Motor neuron (in vitro differentiated cells): ENCODE measurements around the gene IFNE. TPM values are rescaled to one million over a fixed set of nuclear protein-coding genes. Genes with fewer than 3 reads are reported as not detected.
"Not testable (repeated sequence)": the region's sequence is repeated elsewhere in the genome, so short reads cannot be mapped to it uniquely, and the experiment has no call there.

Experiments used
- ATAC-seq, 8 experiments: fragments of 200-7000 bp; cut with Tn5 transposase; replicated peaks in 6 of 8; 2 replicates each; pipeline ENCODE4 v1.8.0; 2021; ENCODE audit warnings: mild to moderate bottlenecking in 8 of 8, moderate library complexity in 8 of 8
- H3K27ac ChIP-seq, 2 donors: fragments of 250-450 bp; sonication (Bioruptor Pico); 2 replicates each; pipeline ENCODE4 v1.9.0; 2021; ENCODE audit warnings: antibody characterized with exemption in 2 of 2, mild to moderate bottlenecking in 2 of 2, moderate library complexity in 1 of 2
- H3K4me1 ChIP-seq, 2 donors: fragments of 250-450 bp; sonication (Bioruptor Pico); replicated peaks in 1 of 2; 2 replicates each; pipeline ENCODE4 v1.6.1; 2021; ENCODE audit warnings: antibody characterized with exemption in 2 of 2, mild to moderate bottlenecking in 2 of 2, moderate library complexity in 1 of 2
- H3K4me3 ChIP-seq, 5 donors: fragments of 250-450 bp; sonication (Bioruptor Pico); 2 replicates each; pipeline ENCODE4 v1.9.0; 2021; ENCODE audit warnings: antibody characterized with exemption in 5 of 5, mild to moderate bottlenecking in 5 of 5, moderate library complexity in 4 of 5
- WGBS, 10 experiments: fragments of 450-650 bp; shearing (Covaris generic); methylation state at CpG; one replicate each; pipeline ENCODE4 v1.0.0; 2022; 5-methylcytosine and 5-hydroxymethylcytosine counted together
- in situ Hi-C, 9 experiments: fragments of 400-800 bp; cut with MboI; loops; one replicate each; pipeline ENCODE4 v1.15.0; 2021; ENCODE audit warnings: low sequenced_read_pairs in 9 of 9, low pct_unique_long_range_greater_than_20kb in 2 of 9; ENCODE audit not compliant: unreplicated experiment in 9 of 9
- total RNA-seq, 8 experiments: library from RNA; unstranded; fragments of 300-600 nt; gene quantifications; 2 replicates each; pipeline versions ENCODE4 v1.2.3 to v1.2.4, GENCODE V29; 2022

IFNE gene
- total RNA-seq, 8 experiments from 2014 or later = 1.2 TPM; not detected in 7

DNA sequence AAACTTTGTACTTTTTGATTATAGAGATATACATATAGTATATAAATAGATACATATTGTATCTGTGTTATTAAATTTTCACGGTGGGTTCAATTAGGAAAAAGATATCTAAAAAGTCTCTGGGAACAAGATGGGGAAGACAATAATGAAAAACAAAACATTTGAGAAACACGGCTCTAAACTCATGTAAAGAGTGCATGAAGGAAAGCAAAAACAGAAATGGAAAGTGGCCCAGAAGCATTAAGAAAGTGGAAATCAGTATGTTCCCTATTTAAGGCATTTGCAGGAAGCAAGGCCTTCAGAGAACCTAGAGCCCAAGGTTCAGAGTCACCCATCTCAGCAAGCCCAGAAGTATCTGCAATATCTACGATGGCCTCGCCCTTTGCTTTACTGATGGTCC, 42.0 kb downstream of the IFNE start, which contains the start of gene IFNA1:
Gene IFNA1 (plus strand): TSS at position 301 of the 400 bp plus-strand sequence. CDS start 69 bp downstream, at position 370.
- no peak for ATAC-seq
- in situ Hi-C loops = no loop called here
- H3K4me1 ChIP-seq = no peaks in the 10 kb centered on the region
- H3K27ac ChIP-seq = no peak within 1 kb of the TSS
- 40 to 100% (median 85%) methylated on average over 1 to 2 of the region's 4 CpGs for WGBS, 10 experiments
- H3K4me3 ChIP-seq = no peak within 1 kb of the TSS

- ATAC-seq = peak in 2 of 8 experiments; percentile 23 to 38
- in situ Hi-C loops, H3K4me1 ChIP-seq, H3K4me3 ChIP-seq, H3K27ac ChIP-seq: not testable (repeated sequence)
- 45 to 100% (median 79%) methylated on average over 1 to 7 of the region's 7 CpGs; no CpG with 5 or more reads in 3 of the 10 experiments for WGBS, 10 experiments
These were observed 47.1 kb downstream of the IFNE start for GRCh38 chr9:21435015-21435383.

- Histone ChIP-seq H3K4me3 (no peak overlapping the region), H3K27ac (no peak overlapping the region), H3K4me1 (no peaks in the 10 kb centered on the region)
- ATAC-seq = peak in 2 of 8 experiments; percentile 26 to 32
- in situ Hi-C loops = no loop called here
- WGBS, 10 experiments = 21 to 100% (median 68%) methylated on average over 1 to 8 of the region's 9 CpGs; no CpG with 5 or more reads in 2 of the 10 experiments
These were observed 47.7 kb downstream of the IFNE start for GRCh38 chr9:21434202-21435014.

DNA sequence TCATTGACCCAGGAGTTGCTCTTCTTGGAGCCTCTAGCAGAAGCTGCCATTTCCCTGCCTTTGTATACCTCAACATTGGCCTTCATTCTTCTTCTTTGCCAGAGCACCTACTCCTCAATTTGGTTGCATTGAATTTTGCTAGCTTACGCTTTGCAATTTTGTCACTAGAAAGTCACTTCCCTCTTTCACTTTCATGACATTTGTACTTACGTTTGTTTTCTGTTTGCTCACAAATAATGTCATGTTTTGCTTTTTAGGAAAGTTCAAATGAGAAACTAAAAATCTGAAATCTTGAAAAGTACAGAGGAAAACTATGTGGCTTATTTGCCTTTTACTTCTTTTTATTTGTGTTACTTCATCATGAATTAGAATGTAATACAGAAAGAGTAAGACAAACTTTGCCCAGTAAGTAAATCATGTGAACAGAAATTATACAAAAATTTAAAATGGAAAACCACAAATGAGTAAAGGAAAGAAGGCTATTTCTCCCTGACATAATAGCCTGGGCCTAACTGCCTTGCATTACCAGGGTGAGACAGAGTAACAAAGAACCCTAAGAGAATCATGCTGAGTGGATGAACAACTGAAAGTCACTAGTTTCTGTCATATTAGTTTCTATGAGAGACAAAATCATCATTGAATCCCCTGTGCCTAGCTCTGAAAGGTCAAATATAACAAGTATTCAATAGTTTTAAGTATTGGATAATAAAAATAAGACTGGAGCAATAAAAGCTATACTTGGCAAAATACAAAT, 49.3 kb downstream of the IFNE start:
- no peak overlapping the region for H3K4me3 ChIP-seq
- in situ Hi-C loops = no loop called here
- WGBS, 10 experiments = 83 to 100% (median 96%) methylated on average over 1 to 2 of the region's 2 CpGs; no CpG with 5 or more reads in 1 of the 10 experiments
- no peaks in the 10 kb centered on the region for H3K4me1 ChIP-seq
- no peak for ATAC-seq
- no peak overlapping the region for H3K27ac ChIP-seq

Other genes starting within 250 kb of the IFNE start
- under 1 TPM in 1 of 8 experiments, not detected in 7; 0.28 TPM for gene IFNA14, start 242.3 kb downstream of the IFNE start, total RNA-seq
- not detected for gene IFNA5, start 177.0 kb downstream of the IFNE start, total RNA-seq
- 10 to 100 TPM; 25.6 to 44.6 (median 36.9) TPM for gene KLHL9, start 146.9 kb downstream of the IFNE start, total RNA-seq
- under 1 TPM in 1 of 8 experiments, not detected in 7; 0.43 TPM for gene IFNA6, start 131.4 kb downstream of the IFNE start, total RNA-seq
- gene IFNA13, start 114.3 kb downstream of the IFNE start, total RNA-seq = under 1 TPM in 2 of 8 experiments, not detected in 6; 0.23 to 0.24 TPM
- under 1 TPM in 1 of 8 experiments, not detected in 7; 0.33 TPM for gene IFNA2, start 96.9 kb downstream of the IFNE start, total RNA-seq
- not detected for gene IFNA8, start 73.2 kb downstream of the IFNE start, total RNA-seq
- under 1 TPM in 1 of 8 experiments, not detected in 7; 0.67 TPM for gene IFNA1, start 41.9 kb downstream of the IFNE start, total RNA-seq